HL-60 (cell line): Measurements from ENCODE around the gene CNPY2.

ENCODE experiments used
- GABPA ChIP-seq: IDR thresholded peaks from 2 replicates; pipeline ENCODE4 v1.6.1; 2012; ENCODE audit warnings: low read depth
- POLR2AphosphoS5 ChIP-seq: IDR thresholded peaks from 2 replicates; pipeline ENCODE4 v1.6.1; 2012; ENCODE audit warnings: low read depth
- SPI1 ChIP-seq: IDR thresholded peaks from 2 replicates; pipeline ENCODE4 v1.6.1; 2012; ENCODE audit warnings: low read depth, mild to moderate bottlenecking, borderline replicate concordance
- TF ChIP-seq, protein P1 (sequence below): IDR thresholded peaks from one replicate; pipeline ENCODE4 v1.5.1; 2011; ENCODE audit warnings: low read length, control low read depth, inconsistent platforms; ENCODE audit not compliant: insufficient read depth
- TF ChIP-seq, protein P2 (sequence below): IDR thresholded peaks from 2 replicates; pipeline ENCODE4 v1.6.1; 2012; ENCODE audit warnings: low read depth; ENCODE audit not compliant: insufficient replicate concordance

DNA sequence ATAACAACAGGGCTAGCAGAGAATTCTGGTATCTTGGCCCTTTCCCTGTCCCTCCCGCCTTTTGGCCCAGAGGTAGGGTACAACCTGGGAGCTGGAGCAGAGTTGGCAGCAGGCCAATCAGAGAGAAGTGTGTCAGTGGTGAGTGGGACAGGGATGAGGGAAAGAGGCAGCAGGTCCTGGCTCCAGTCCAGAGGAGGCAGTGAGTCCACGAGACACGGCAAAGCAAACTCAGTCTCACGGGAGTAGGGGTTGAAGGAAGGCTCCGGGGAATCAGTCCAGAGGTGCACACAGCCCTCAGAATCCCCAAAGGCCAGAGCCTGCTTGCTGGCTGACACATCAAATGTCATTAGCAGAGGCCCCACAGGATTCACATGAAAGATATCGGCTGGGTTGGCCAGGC, 10.7 kb upstream of the CNPY2 start:
- TF ChIP-seq, protein P1, sequence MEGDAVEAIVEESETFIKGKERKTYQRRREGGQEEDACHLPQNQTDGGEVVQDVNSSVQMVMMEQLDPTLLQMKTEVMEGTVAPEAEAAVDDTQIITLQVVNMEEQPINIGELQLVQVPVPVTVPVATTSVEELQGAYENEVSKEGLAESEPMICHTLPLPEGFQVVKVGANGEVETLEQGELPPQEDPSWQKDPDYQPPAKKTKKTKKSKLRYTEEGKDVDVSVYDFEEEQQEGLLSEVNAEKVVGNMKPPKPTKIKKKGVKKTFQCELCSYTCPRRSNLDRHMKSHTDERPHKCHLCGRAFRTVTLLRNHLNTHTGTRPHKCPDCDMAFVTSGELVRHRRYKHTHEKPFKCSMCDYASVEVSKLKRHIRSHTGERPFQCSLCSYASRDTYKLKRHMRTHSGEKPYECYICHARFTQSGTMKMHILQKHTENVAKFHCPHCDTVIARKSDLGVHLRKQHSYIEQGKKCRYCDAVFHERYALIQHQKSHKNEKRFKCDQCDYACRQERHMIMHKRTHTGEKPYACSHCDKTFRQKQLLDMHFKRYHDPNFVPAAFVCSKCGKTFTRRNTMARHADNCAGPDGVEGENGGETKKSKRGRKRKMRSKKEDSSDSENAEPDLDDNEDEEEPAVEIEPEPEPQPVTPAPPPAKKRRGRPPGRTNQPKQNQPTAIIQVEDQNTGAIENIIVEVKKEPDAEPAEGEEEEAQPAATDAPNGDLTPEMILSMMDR, result no peak
- TF ChIP-seq, protein P2, sequence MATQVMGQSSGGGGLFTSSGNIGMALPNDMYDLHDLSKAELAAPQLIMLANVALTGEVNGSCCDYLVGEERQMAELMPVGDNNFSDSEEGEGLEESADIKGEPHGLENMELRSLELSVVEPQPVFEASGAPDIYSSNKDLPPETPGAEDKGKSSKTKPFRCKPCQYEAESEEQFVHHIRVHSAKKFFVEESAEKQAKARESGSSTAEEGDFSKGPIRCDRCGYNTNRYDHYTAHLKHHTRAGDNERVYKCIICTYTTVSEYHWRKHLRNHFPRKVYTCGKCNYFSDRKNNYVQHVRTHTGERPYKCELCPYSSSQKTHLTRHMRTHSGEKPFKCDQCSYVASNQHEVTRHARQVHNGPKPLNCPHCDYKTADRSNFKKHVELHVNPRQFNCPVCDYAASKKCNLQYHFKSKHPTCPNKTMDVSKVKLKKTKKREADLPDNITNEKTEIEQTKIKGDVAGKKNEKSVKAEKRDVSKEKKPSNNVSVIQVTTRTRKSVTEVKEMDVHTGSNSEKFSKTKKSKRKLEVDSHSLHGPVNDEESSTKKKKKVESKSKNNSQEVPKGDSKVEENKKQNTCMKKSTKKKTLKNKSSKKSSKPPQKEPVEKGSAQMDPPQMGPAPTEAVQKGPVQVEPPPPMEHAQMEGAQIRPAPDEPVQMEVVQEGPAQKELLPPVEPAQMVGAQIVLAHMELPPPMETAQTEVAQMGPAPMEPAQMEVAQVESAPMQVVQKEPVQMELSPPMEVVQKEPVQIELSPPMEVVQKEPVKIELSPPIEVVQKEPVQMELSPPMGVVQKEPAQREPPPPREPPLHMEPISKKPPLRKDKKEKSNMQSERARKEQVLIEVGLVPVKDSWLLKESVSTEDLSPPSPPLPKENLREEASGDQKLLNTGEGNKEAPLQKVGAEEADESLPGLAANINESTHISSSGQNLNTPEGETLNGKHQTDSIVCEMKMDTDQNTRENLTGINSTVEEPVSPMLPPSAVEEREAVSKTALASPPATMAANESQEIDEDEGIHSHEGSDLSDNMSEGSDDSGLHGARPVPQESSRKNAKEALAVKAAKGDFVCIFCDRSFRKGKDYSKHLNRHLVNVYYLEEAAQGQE, result no peak
- no peak for TF ChIP-seq GABPA
- no peak for TF ChIP-seq POLR2AphosphoS5
- TF ChIP-seq SPI1, result no peak
